Neutrophil (primary cell): ENCODE data around the gene INTS15.

Source experiments
- H3K27ac ChIP-seq: fragments of 200-600 bp; sonication (generic); 2 replicates; pipeline ENCODE4 v1.5.1; 2016; ENCODE audit warnings: mild to moderate bottlenecking, moderate library complexity
- H3K27me3 ChIP-seq: fragments of 200-600 bp; sonication (generic); 2 replicates; pipeline ENCODE4 v1.6.0; 2016; ENCODE audit warnings: mild to moderate bottlenecking
- H3K36me3 ChIP-seq: fragments of 200-600 bp; sonication (generic); 2 replicates; pipeline ENCODE4 v1.5.1; 2017
- H3K4me1 ChIP-seq, 2 experiments: fragments of 200-600 bp in 1 of 2; sonication (generic) in 1 of 2; 1 replicate in 1 of 2; 2 replicates in 1 of 2; pipeline versions ENCODE4 v1.5.1 to v1.6.1; 2013 to 2016; ENCODE audit warnings: low read depth in 1 of 2, low read length in 1 of 2, mild to moderate bottlenecking in 1 of 2, moderate library complexity in 1 of 2; ENCODE audit not compliant: control insufficient read depth in 1 of 2, insufficient read depth in 1 of 2
- H3K4me3 ChIP-seq, 2 experiments: fragments of 200-600 bp in 1 of 2; sonication (generic) in 1 of 2; 1 replicate in 1 of 2; 2 replicates in 1 of 2; pipeline ENCODE4 v1.5.1; 2013 to 2016; ENCODE audit warnings: low read depth in 1 of 2, low read length in 1 of 2, mild to moderate bottlenecking in 1 of 2, moderate library complexity in 1 of 2
- H3K9me3 ChIP-seq: fragments of 200-600 bp; sonication (generic); 2 replicates; pipeline ENCODE4 v1.5.1; 2016
- TF ChIP-seq, protein P1 (sequence below): fragments of 200-600 bp; sonication (generic); IDR thresholded peaks from 2 replicates; pipeline ENCODE4 v1.5.1; 2016; ENCODE audit warnings: antibody characterized with exemption

Gene INTS15

DNA sequence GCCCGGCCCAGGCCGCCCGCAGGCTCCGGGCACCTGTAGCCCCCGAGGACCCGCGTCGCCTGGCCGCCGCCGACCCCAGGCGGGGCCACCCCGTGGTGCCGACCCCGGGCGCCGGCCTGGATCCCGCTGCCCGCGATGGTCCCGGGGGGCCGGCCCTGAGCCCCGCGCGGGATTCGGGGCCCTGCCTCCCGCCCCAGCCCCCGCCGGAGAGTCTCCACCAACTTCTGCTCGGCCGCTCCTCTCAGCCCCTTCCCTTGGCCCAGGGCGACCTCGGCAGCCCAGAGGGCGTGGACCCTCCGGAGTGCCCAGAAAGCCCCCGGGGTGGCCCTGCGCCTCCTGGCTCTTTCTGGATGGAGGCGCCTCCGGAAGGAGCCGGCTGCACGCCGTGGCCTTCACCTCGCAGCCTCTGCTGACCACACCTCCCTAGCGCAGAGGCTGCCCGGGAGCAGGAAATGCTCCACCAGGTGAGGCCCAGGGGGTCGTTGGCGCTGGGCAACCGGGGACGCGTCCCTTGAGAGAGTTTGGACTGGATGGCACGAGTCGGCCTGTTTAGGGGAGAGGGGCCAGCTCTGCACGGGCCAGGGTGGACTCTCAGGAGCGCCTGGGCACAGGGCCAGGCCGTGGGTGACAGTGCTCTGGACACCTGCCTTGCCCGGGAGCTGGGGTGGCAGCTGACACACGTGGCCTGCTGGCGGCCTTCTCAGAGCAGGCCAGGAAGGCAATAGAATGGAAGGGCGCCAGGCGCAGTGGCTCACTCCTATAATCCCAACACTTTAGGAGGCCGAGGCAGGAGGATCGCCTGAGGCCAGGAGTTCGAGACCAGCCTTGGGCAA, 26.1 kb downstream of the INTS15 start:
- peak overlapping the region in 1 of 2 experiments; percentile 12 for H3K4me3 ChIP-seq

DNA sequence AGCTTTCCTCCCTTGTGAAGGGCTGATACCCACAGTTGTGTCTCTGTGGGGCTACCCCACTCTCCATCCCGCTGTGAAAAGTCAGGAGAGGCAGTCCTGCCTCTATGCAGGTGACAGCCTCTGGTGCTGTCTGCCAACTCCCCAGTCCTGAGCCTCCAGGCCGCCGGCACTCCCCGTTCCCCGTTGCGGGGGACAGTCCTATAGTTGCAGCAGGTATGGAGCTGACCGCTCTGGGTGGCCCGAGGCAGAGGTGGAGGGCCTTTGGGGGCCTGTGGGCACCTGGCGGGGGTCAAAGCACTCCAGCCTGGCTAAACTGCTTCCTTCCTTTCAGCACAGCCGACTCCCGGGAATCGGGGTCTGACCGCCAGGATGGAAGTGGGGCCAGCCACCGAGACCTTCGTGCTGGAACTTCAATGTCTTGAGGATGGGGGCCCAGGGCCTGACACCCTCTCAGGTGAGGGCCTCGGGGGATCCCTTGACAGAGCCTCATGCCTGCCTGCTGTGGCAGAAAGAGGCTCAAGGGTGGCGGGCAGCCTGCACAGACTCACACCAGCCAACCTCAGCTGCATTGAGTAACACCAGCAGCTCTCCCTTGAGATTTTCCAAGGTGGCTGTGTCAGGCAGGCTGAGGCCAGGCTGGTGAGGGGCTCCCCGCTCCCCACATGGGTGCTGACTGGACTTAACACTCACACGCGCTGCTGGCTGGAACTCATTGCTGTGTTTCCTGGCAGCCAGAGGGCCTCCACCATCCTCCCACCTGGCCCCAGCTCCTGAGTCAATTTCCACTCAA, 27.2 kb downstream of the INTS15 start:
- Histone ChIP-seq H3K27me3 (peaks cover 63% of the 10 kb centered on the region), H3K36me3 (no peaks in the 10 kb centered on the region), H3K9me3 (no peaks in the 10 kb centered on the region), H3K4me1 (peaks cover 13 to 16% of the 10 kb centered on the region in 2 experiments), H3K27ac (no peak overlapping the region), H3K4me3 (no peak overlapping the region)
- TF ChIP-seq, protein P1, sequence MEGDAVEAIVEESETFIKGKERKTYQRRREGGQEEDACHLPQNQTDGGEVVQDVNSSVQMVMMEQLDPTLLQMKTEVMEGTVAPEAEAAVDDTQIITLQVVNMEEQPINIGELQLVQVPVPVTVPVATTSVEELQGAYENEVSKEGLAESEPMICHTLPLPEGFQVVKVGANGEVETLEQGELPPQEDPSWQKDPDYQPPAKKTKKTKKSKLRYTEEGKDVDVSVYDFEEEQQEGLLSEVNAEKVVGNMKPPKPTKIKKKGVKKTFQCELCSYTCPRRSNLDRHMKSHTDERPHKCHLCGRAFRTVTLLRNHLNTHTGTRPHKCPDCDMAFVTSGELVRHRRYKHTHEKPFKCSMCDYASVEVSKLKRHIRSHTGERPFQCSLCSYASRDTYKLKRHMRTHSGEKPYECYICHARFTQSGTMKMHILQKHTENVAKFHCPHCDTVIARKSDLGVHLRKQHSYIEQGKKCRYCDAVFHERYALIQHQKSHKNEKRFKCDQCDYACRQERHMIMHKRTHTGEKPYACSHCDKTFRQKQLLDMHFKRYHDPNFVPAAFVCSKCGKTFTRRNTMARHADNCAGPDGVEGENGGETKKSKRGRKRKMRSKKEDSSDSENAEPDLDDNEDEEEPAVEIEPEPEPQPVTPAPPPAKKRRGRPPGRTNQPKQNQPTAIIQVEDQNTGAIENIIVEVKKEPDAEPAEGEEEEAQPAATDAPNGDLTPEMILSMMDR = no peak

More for the DNA sequence above, 26.1 kb downstream of the INTS15 start:
- Histone ChIP-seq H3K9me3 (no peaks in the 10 kb centered on the region), H3K4me1 (peaks cover 4 to 8% of the 10 kb centered on the region in 2 experiments), H3K36me3 (no peaks in the 10 kb centered on the region), H3K27me3 (peaks cover 67% of the 10 kb centered on the region), H3K27ac (no peak overlapping the region)
- TF ChIP-seq, protein P1 = no peak

DNA sequence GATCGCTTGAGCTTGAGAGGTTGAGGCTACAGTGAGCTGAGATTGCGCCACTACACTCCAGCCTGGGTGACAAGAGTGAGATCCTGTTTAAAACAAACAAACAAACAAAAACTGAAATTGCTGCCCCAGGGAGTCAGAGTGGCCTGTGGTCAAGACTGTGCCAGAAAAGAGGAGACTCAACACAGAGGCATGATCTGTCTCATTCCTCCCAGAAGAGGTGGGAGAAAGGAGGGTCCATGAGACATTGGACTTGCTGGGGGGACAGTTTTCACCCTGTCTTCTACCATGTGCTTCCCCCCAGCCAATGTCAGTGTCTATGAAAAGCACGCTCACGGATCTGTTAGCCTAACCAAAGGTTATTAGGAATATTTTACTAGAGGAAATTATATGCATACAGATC, 28.8 kb downstream of the INTS15 start:
- Histone ChIP-seq H3K27ac (no peak overlapping the region), H3K9me3 (no peaks in the 10 kb centered on the region), H3K4me1 (peaks cover 13 to 16% of the 10 kb centered on the region in 2 experiments), H3K27me3 (peaks cover 49% of the 10 kb centered on the region), H3K4me3 (no peak overlapping the region), H3K36me3 (no peaks in the 10 kb centered on the region)
- TF ChIP-seq, protein P1 = no peak

DNA sequence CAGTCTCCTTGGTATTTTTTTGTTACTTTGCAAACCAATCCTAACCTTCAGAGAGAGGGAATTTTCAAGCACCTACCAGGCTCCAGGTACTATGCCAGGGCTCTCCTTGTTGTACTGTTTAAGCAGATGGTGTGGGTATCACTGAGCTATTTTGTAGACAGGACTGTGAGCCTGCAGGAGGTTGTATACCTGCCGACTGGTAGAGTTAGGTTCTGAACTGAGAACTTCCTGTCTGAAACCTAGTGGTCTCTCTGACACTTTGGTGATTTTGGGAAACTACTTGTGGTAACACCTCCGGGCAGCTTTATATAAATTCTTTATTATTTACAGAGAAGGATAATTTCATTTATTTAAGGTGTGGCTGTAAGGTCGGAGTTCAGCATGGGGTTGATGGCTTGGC, 30.1 kb downstream of the INTS15 start:
- Histone ChIP-seq H3K36me3 (no peaks in the 10 kb centered on the region), H3K27ac (no peak overlapping the region), H3K4me3 (no peak overlapping the region), H3K9me3 (no peaks in the 10 kb centered on the region), H3K4me1 (peaks cover 18 to 19% of the 10 kb centered on the region in 2 experiments), H3K27me3 (peaks cover 36% of the 10 kb centered on the region)
- TF ChIP-seq, protein P1 = no peak

DNA sequence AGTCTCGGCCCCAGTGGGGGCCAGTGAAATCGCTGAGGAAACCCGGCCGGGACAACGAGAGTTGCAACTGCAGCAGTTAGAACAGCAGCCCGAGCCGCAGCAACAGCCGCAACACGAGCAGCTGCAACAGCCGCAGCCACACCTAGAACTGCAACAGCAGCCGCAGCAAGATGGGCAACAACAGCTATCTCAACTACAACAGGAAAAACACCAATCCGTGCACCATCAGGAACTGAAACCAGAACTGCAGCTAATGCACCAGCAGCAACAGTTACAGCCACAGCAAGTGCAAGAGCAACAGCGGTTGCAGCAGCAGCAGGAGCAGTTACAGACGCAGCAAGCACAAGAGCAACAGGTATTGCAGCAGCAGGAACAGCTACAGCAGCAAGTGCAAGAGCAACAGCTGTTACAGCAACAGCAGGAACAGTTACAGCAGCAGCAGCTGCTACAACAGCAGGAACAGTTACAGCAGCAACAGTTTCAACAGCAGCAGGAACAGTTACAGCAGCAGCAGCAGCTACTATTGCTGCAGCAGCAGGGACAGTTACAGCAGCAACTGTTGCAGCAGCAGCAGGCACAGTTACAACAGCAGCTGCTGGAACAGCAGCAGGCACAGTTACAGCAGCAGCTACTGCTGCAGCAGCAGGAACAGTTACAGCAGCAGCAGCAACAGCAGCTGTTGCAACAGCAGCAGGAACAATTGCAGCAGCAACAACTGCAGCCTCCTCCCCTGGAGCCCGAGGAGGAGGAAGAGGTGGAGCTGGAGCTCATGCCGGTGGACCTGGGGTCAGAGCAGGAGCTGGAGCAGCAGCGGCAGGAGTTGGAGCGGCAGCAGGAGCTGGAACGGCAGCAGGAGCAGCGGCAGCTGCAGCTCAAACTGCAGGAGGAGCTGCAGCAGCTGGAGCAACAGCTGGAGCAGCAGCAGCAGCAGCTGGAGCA, 31.6 kb downstream of the INTS15 start:
- TF ChIP-seq, protein P1 = no peak
- H3K27ac ChIP-seq = peak overlapping the region; percentile 42

More for the DNA sequence above, 31.6 kb downstream of the INTS15 start:
- Histone ChIP-seq H3K4me1 (peaks cover 13 to 16% of the 10 kb centered on the region in 2 experiments), H3K4me3 (no peak overlapping the region), H3K36me3 (no peaks in the 10 kb centered on the region), H3K27me3 (peaks cover 23% of the 10 kb centered on the region), H3K9me3 (no peaks in the 10 kb centered on the region)
